Suppressor macrophage treated with lipopolysaccharide for 1 hour (primary cell): Measurements from ENCODE around the gene YIPF4.
"Not testable (repeated sequence)": the region's sequence is repeated elsewhere in the genome, so short reads cannot be mapped to it uniquely, and the experiment has no call there.

Experiments used
- DNase-seq, 3 donors: peaks; one replicate each; pipeline ENCODE4 v3.0.0-alpha.2; 2020 to 2022

The YIPF4 gene

DNA sequence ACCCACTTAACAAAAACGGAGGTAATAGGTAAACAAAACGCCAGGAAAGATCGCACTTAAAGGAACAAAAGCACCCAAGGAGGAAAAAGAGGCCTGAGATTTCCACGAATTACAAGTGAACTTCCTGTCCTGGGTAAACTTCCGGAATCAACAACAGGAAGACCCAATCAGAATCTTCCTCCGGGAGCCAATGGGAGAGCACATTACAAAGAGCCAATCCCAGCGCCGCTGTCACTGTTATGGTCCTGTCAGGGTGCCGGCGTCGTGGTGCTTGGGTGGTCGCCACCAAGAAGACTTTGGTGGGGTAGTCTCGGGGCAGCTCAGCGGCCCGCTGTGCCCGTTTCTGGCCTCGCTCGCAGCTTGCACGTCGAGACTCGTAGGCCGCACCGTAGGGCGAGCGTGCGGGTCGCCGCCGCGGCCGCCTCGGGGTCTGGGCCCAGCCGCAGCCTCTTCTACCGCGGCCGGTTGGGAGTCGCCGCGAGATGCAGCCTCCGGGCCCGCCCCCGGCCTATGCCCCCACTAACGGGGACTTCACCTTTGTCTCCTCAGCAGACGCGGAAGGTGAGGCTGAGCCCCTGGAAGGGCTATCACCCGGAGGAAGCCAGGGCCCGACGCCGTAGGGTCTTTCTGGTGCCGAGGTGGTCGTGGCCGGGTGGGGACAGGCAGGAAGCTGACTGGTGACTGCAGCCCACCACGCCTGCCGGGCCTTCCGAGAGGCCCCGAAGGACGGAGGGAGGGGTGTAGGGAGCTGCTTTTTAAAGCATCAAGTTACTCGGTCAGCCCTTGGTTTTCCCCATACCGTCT lies at the start of gene YIPF4:
Gene YIPF4 (plus strand): TSS at position 231 of the 804 bp plus-strand sequence. CDS start 252 bp downstream, at position 483.
- peak; percentile 90 to 95 (median 94) for DNase-seq

DNA sequence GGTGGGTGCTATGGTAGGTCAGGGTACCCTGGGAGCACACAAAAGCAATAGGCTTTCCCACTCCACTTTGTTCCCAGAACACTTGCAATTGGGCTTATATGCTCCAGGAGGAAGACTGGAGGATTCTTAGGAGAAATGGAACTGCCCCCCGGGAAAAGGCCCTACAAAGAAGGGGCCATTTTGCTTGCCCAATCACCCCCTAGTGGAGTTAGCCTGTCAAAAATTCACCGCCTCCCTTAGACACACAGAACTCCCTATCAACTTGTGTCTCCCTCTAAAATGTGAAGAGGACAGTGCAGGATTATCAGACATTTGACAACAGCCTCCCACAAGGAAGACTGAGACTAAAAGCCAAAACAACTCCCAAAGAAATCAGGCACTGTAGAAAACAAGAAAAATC lies 49.5 kb upstream of the YIPF4 start:
- DNase-seq: no peak

DNA sequence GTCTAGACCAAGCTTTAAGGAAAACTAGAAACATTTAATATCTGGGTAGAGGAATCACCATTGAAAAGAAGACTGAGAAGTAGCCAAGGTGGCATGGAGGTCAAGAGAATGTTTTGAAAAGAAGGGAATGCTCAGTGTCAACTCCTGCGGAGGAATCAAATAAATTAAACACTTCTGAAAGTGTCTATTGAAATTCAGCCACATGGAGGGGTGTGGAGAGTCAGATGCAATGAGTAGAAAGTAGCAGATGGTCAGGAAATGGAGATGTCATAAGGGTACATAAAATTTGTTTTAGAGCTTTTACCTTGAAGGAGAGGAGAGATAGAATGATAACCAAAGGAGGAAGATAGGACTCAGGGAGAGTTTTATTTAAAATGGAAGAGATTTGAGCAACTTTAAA lies 48.1 kb upstream of the YIPF4 start:
- no peak for DNase-seq

DNA sequence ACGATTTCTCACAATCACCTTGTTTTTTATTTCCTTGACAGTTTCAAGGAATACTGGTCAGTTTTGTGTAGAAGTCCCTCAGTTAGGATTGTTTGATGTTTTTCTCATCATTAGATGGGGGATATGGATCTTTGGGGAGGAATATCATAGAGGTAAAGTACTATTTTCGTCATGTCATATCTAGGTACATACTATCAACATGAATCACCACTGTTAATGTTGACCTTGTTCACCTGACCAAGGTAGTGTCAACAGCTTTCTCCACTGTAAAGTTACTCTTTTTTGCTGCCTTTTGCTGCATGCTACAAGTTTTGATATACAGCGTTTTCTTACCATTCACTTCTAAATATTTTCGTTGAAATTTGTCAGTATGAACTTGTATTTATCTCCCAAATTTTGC lies 45.7 kb upstream of the YIPF4 start:
- no peak for DNase-seq

DNA sequence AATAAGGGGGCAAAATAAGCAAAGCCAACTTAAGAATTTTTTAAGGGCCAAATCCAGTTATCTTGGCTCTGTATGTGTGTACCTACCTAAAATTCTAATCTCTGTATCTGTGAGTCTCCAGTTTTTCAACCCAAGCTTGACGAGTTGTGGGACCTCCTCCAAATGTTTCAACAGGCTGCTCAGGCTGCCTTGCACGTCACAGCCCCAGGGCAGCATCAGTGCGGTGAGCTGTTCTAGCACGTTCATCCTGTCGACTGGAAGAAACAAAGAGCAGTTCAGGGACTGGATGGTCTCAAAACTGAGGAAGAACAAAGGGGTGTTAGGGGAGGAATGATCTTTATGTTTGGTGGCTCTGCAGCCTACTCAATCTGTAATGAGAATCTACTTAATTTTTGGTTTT lies 42.4 kb upstream of the YIPF4 start:
- no peak for DNase-seq

DNA sequence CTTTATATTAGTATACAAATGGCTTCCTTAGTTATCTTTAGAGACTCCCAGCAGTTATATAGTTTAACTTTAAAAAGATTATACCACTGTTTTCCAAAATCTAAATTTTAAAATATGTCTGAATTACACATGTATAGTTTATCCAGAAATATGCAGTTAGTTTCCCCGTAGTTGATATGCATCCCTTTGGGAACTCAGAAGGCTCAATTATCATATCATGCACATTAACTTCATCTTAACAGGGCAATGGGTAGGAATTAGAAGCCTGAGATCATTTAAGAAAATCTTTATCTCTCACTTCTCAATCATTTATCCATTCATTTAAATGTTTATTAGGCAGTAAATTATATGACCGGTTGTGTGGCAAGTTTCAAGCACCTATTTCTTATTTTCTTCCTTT lies 40.2 kb upstream of the YIPF4 start:
- DNase-seq: no peak

DNA sequence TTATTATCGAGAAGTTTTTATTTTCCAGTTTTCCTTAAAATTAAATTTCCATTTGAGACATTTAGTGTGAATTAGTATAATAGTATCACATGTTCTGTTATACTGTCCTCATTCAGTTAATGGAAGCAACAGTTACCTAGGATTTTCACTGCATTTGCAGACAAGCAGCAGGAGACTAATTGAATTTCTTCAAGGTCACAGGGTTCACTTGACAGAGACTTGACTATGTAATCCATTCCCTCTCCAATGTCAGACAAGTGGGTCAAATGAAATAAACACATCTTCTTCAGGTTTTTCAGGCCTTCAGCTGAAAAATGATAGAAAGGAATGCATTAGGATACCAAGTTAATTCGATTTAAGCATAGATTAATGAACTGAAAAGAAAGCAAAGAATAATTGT lies 39.7 kb upstream of the YIPF4 start:
- no peak for DNase-seq

DNA sequence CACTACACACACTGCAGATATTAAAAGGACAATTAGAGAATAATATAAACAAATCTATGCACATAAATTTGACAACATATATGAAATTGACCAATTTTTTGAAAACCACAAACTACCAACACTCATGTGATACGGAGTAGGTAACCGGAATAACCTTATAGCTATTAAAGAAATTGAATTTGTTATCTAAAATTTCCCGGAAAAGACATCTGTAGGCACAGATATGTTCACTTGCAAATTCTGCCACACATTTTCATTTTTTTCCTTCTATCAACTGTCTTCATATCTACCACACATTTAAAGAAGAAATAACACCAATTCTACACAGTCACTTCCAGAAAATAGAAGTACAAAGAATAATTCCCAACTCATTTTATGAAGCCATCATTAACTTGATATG lies 35.4 kb upstream of the YIPF4 start:
- no peak for DNase-seq

DNA sequence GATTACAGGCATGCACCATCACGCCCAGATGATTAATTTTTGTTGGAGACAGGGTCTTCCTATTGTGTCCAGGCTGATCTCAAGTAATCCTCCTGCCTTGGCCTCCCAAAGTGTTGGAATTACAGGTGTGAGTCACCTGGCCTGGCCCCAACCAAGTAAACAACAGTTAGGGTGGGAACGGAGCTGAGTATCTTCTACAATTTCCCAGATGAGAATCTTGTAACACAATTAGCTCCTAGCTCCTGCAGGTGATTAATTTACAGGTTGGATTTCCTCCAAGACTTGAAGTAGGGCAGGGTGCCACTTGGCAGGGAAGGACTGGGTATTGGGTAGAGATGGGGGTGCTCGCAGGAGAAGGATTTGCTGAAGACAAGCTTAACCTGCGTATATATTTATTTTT lies 30.8 kb upstream of the YIPF4 start:
- no peak for DNase-seq

DNA sequence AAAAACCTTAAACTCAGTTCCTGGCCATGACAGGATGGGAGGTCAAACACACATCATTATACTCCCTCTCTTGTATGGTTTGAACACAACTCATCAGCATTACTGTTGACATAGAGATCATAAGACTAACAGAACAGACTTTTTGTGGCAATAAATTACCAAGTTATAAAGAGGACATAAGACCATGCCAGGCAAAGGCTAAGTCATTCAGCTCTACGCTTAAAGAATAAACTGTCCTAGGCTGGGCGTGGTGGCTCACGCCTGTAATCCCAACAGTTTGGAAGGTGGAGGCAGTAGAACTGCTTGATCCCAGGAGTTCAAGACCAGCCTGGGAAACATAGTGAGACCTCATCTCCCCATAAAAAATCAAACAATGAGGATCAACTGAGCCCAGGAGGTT lies 29.4 kb upstream of the YIPF4 start:
- DNase-seq: no peak

DNA sequence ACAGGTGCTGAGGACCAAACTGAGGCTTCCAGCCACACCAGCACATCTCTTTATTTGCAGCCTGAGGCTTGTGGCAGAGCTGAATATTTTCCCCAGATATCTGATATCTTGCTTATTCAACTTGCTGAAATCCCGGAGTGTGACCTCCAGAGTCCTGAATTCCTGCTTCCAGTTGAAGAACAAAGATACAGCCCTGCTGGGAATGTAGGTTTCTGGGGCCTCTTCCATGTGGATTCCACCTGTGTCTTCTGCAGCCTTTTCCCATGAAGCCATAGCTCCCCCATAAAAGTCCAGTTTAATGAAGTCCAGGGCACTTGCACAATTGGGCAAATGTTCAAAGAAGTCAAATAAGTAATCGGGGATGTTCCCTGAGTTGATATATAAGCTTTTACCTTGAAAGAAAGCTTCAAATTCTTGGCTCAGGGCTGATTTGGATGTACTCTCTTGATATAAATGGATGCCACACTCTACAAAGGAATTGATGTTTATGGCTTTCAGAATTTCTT lies 27.9 kb upstream of the YIPF4 start:
- DNase-seq: no peak

DNA sequence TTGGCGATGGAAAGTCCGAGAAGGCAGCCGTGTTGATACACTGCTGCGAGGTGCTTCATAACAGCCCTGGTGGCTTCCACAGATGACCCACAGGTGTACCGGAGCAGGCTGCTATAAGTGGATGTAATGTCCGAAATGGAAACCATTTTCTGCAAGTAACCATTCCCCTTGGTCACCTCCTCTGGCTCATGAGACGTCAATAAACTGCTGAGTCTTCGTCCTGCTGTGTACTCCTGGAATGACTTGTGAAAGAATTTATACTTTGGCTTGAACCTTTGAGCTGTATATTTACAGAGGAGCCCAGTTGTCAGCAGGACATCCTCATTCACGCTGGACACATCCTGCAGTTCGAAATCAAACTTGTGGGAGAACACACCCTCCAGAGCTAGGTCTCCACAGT lies 27.4 kb upstream of the YIPF4 start:
- DNase-seq: no peak

DNA sequence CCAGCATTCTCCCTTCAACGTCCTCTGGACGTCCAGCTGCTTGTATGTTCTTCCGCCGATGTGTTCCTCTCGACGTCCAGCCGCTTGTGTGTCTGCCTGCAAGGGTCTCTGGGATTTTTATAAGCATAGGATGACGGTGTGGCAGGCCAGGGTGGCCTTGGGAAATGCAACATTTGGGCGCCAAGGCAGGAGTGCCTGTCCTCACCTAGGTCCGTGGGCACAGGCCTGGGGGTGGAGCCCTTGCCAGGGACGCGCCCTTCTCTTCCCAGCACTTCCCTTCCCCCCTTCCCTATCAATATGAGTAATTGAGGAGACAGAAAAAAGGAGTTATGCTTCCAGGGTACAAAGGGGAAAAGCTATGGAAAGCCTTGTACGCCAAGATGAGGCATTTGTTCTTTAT lies 19.5 kb upstream of the YIPF4 start:
- no peak for DNase-seq

DNA sequence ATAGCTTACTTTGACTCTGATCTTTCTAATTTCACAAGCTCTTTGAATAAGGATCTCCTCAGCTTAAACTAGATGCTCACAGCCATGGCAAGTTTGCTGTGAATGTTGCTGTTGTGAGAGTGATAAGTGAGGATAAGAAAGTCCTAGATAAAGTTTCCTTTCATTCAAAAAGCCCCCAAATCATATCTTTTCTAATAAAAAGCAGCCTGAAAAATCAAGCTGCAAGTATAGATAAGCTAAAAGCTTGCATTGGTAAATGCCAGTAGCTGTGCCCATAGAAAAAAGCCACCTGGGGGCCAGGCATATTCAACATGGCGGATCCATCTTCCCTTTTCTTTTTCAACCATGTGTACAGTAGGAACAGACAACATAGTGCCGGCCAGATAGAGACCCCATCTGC lies 17.3 kb upstream of the YIPF4 start:
- no peak for DNase-seq

DNA sequence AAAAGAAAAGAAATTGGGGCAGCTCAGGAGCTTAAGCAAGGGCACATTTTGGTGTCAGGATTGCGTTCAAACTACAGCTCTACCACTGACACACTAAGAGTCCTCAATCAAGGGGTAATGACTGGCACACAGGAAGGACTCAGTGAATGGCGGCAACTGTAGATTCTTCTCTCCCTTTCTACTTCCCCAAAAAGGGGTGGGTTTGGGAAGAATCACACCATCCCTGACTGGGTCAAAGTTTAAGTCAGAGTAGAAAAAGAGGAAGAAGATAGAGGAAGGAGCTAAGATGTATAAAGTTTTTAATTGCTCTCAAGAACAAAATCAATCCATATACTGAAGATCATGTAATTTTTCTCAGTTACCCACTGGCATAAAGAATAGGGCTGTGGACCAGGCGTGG lies 15.6 kb upstream of the YIPF4 start:
- DNase-seq: peak; percentile 76 to 87 (median 81)

DNA sequence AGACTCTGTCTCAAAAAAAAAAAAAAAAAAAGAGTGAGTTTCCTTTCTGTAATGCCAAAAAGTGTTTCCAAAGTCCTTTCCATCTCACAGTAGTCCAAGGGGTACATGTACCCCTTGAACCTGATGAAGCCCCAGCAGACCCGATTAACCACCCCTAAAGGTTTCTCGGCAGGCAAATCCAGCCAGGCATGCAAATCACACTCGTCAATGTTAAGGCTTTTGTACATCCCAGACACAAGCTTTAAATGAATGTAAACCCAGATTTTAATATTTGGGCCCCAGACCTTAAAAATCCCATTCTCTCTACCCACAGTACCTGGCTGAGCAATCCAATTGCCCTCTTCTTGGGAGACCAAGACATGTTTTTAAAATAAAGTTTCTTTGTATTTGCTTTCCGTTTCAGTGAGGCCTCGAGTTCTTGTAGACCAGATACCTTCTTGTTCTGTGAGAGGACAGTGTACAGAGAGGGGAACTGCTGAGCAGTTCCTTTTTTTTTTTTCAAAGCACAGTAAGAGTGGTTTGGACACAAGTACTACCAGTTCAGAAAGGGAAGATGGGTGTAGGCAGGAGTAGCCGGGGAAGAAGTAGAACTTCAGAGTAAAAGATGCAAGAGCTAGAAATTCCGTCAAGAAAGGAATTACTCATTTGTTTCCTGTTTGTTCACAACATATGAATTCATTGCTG lies 13.1 kb upstream of the YIPF4 start, which contains the start of gene NLRC4:
Gene NLRC4 (minus strand): TSS at position 465 of the 684 bp plus-strand sequence. CDS start 8,111 bp downstream, outside the sequence.
- DNase-seq: peak; percentile 82 to 95 (median 91)

DNA sequence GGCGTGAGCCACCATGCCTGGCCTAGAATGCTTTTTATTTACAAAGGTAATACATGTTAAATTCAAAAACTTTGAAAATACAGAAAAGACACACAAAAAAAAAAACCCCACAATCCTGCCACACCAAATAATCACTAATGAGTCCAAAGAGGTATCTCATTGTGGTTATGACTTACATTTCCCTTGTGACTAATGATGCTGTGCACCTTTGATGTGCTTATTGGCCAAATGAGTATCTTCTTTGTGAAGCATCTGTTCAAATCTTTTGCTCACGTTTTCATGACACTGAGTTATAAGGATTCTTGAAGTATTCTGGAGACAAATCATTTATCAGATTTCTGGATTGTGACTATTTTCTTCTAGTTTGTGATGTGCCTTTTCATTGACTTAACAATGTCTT lies 6.6 kb upstream of the YIPF4 start:
- no peak for DNase-seq

DNA sequence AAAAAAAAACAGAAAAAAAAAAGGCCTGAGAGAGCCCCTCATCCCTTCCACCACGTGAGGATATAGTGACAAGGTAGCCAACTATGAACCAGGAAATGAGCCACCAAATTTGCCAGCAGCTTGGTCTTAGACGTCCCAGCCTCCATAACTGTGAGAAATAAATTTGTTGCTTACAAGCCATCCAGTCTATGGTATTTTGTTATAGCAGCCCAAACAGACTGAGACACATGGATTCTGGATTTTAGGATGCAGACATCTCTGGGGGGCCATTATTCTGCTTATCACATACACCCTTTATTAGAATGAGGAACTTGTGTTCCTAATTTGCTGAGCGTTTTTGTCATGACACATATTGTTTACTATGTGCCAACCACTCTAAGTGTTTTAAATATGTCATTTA lies 5.4 kb upstream of the YIPF4 start:
- DNase-seq: peak in 2 of 3 donors; percentile 28 to 34

DNA sequence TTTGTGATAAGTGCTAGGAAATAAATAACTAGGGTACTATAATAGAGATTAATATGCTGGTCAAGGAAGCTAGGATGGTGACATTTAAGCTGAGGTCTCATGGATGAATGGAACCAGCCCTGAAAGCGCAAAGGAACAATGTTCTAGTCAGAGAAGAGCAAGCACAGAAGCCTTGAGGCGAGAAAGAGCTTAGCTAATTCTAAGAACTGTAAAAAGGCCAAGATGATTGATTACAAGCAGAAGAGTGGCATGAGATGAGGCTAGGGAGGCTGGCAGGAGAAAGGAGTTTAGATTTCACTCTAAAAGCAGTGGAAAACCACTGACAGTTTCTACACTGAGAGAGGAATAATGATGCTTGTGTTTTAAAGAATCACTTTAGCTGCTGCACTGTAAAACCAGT lies 3.4 kb upstream of the YIPF4 start:
- no peak for DNase-seq

DNA sequence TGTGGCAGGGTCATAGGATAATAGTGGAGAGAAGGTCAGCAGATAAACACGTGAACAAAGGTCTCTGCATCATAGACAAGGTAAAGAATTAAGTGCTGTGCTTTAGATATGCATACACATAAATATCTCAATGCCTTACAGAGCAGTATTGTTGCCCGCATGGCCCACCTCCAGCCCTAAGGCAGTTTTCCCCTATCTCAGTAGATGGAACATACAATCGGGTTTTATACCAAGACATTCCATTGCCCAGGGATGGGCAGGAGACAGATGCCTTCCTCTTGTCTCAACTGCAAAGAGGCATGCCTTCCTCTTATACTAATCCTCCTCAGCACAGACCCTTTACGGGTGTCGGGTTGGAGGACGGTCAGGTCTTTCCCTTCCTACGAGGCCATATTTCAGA lies 1.9 kb upstream of the YIPF4 start:
- DNase-seq: not testable (repeated sequence)

DNA sequence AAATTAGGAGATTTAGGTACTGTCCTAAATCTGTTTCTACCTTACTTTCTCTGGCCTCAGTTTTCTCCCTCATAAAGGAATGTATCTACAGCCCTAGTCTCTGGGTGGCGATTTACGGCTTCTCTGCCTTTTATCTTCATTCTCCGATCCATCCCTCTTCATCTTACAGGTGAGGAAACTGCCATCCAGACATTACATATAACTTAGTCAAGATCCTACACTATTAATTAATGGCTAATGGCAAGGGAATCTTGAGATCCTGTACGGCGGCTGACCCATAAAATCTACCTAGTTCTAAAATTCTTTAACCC lies 386 bp upstream of the YIPF4 start:
- no peak for DNase-seq

DNA sequence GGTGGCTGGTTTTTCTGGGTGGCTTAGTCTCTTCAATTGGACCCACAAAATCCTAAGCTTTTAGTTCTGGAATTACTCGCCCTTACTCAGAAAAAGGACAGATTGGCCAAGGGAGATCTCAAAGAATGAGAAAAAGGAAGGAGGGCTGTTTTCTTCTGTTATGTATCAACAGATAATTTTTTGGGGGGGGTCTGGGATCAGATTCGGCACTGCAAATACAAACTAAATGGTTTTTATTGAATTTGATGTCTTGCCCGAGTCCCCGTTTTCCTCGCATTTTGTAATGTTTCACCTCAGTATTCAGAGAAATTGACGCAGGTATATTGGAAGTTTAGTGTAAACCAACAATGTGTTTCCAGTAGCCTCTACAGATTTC lies 762 bp downstream of the YIPF4 start:
- DNase-seq: no peak

DNA sequence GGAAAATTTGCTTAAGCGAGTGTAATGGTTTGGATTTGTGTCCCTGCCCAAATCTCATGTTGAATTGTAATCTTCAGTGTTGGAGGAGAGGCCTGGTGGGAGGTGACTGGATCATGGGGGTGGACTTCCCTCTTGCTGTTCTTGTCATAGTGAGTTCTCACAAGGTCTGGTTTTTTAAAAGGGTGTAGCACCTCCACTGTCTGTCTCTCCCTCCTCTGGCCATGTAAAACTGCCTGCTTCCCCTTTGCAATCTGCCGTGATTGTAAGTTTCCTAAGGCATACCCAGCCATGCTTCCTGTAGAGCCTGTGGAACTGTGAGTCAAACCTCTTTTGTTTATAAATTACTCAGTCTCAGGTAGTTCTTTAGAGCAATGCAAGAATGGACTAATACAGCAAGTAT lies 6.6 kb downstream of the YIPF4 start:
- DNase-seq: peak; percentile 40 to 46 (median 44)
